HCT116 (cell line): ENCODE measurements around the gene CDK14. TPM values are rescaled to one million over a fixed set of nuclear protein-coding genes. Genes with fewer than 3 reads are reported as not detected.

Source experiments
- ATAC-seq: fragments of 200-7000 bp; cut with Tn5 transposase; 2 replicates; pipeline ENCODE4 v1.9.1; 2020; ENCODE audit warnings: mild to moderate bottlenecking, moderate library complexity
- BruUV-seq: library from RNA; stranded (reverse); fragments of 400-500 nt; replicated peaks from 2 replicates; lab custom pipeline; 2021; lab: Mats Ljungman, UMichigan
- CTCF ChIA-PET: fragments of 300-600 bp; sonication (Branson Sonifier 250); formaldehyde crosslinking; loops from one replicate; lab custom pipeline; 2021; ENCODE audit warnings: antibody characterized with exemption; lab: Charles Lee
- POLR2A ChIA-PET: fragments of 300-600, 350-600 bp; sonication (Branson Sonifier 250); formaldehyde crosslinking; loops from one replicate; lab custom pipeline; 2021; ENCODE audit warnings: antibody characterized with exemption; lab: Charles Lee
- RAD21 ChIA-PET, 2 experiments: fragments of 300-600 bp; sonication (Branson Sonifier 250); formaldehyde crosslinking; loops; one replicate each; lab custom pipeline; 2023; ENCODE audit warnings: low total read pairs in 2 of 2; ENCODE audit not compliant: uncharacterized antibody in 2 of 2, unreplicated experiment in 2 of 2, low non-redundant PET in 1 of 2; lab: Charles Lee
- DNase-seq: peaks from one replicate; pipeline ENCODE4 v3.0.0-alpha.2; 2010; ENCODE audit warnings: low read depth, low spot score
- H2AFZ ChIP-seq: fragments of 200-600 bp; shearing (Covaris generic), sonication (generic); 2 replicates; pipeline ENCODE4 v1.6.1; 2017; ENCODE audit warnings: low read depth, mixed run types, mixed read lengths, antibody characterized with exemption, low read length; ENCODE audit not compliant: poor library complexity, severe bottlenecking
- H3K27ac ChIP-seq: 2 replicates; pipeline ENCODE4 v1.5.1; 2012; ENCODE audit warnings: low read depth, low read length
- H3K27me3 ChIP-seq: fragments of 200-600 bp; sonication (generic); 2 replicates; pipeline ENCODE4 v1.6.1; 2016; ENCODE audit warnings: mixed run types, low read length, mixed read lengths; ENCODE audit not compliant: insufficient read depth
- H3K36me3 ChIP-seq, 2 experiments: fragments of 200-500 bp in 1 of 2; fragments of 200-600 bp in 1 of 2; sonication (Bioruptor generic) in 1 of 2; sonication (generic) in 1 of 2; 2 replicates each; pipeline versions ENCODE4 v1.5.1 to v1.6.1; 2014 to 2016; ENCODE audit warnings: low read length in 2 of 2, inconsistent platforms in 1 of 2, mixed read lengths in 1 of 2, mixed run types in 1 of 2; ENCODE audit not compliant: insufficient read depth in 2 of 2, control insufficient read depth in 1 of 2
- H3K4me1 ChIP-seq, 2 experiments: fragments of 200-600 bp in 1 of 2; sonication (generic) in 1 of 2; 2 replicates each; pipeline versions ENCODE4 v1.5.1 to v1.6.1; 2012 to 2017; ENCODE audit warnings: low read length in 2 of 2, inconsistent platforms in 1 of 2, mild to moderate bottlenecking in 1 of 2, mixed read lengths in 1 of 2, mixed run types in 1 of 2, moderate library complexity in 1 of 2; ENCODE audit not compliant: insufficient read depth in 2 of 2, control insufficient read depth in 1 of 2
- H3K4me2 ChIP-seq: fragments of 200-600 bp; sonication (generic); 2 replicates; pipeline ENCODE4 v1.6.1; 2017; ENCODE audit warnings: mixed run types, low read length, mixed read lengths
- H3K4me3 ChIP-seq, 2 experiments: fragments of 200-600 bp in 1 of 2; sonication (generic) in 1 of 2; replicated peaks in 1 of 2; 2 replicates each; pipeline ENCODE4 v1.5.1; 2011 to 2016; ENCODE audit warnings: low read length in 2 of 2, control low read depth in 1 of 2, low read depth in 1 of 2, mild to moderate bottlenecking in 1 of 2, mixed read lengths in 1 of 2, mixed run types in 1 of 2
- H3K79me2 ChIP-seq: fragments of 200-600 bp; sonication (generic); 2 replicates; pipeline ENCODE4 v1.6.1; 2017; ENCODE audit warnings: mild to moderate bottlenecking, mixed run types, low read length, moderate library complexity, mixed read lengths; ENCODE audit not compliant: insufficient read depth
- H3K9ac ChIP-seq: fragments of 200-600 bp; sonication (generic); 2 replicates; pipeline ENCODE4 v1.6.1; 2016; ENCODE audit warnings: low read length, mixed read lengths
- H3K9me2 ChIP-seq: fragments of 200-600 bp; sonication (generic), shearing (Covaris generic); 2 replicates; pipeline ENCODE4 v1.6.1; 2017; ENCODE audit warnings: mixed run types, mild to moderate bottlenecking, moderate library complexity; ENCODE audit not compliant: insufficient read depth
- H3K9me3 ChIP-seq, 2 experiments: fragments of 200-500 bp in 1 of 2; fragments of 200-600 bp in 1 of 2; sonication (Bioruptor generic) in 1 of 2; sonication (generic) in 1 of 2; 2 replicates each; pipeline ENCODE4 v1.6.1; 2014 to 2017; ENCODE audit warnings: low read length in 2 of 2, mixed read lengths in 2 of 2, inconsistent platforms in 1 of 2, low read depth in 1 of 2, mild to moderate bottlenecking in 1 of 2, mixed run types in 1 of 2, moderate library complexity in 1 of 2; ENCODE audit not compliant: control insufficient read depth in 1 of 2, insufficient read depth in 1 of 2
- H4K20me1 ChIP-seq: fragments of 200-600 bp; sonication (generic), shearing (Covaris generic); 2 replicates; pipeline ENCODE4 v1.6.1; 2017; ENCODE audit warnings: mixed run types, mild to moderate bottlenecking, moderate library complexity; ENCODE audit not compliant: insufficient read depth
- CBX3 ChIP-seq: IDR thresholded peaks from 2 replicates; pipeline ENCODE4 v1.6.1; 2012; ENCODE audit warnings: low read depth
- EGR1 ChIP-seq: IDR thresholded peaks from 2 replicates; pipeline ENCODE4 v1.6.1; 2012; ENCODE audit warnings: low read depth
- ELF1 ChIP-seq: IDR thresholded peaks from 2 replicates; pipeline ENCODE4 v1.6.1; 2012; ENCODE audit warnings: low read depth, borderline replicate concordance
- EZH2phosphoT487 ChIP-seq: fragments of 200-600 bp; IDR thresholded peaks from 2 replicates; pipeline ENCODE4 v1.6.1; 2018; ENCODE audit warnings: antibody characterized with exemption, borderline replicate concordance
- JUND ChIP-seq: IDR thresholded peaks from 2 replicates; pipeline ENCODE4 v1.6.1; 2012
- POLR2A ChIP-seq: IDR thresholded peaks from 2 replicates; pipeline ENCODE4 v1.7.0; 2011; ENCODE audit warnings: borderline replicate concordance; ENCODE audit not compliant: insufficient read depth, insufficient read length; ENCODE audit errors: extremely low read depth
- RAD21 ChIP-seq: IDR thresholded peaks from 2 replicates; pipeline ENCODE4 v1.6.1; 2012; ENCODE audit warnings: low read depth, mild to moderate bottlenecking
- SIN3A ChIP-seq: IDR thresholded peaks from 2 replicates; pipeline ENCODE4 v1.6.1; 2012; ENCODE audit warnings: low read depth
- SP1 ChIP-seq: IDR thresholded peaks from 2 replicates; pipeline ENCODE4 v1.6.1; 2012; ENCODE audit warnings: low read depth
- SRF ChIP-seq: IDR thresholded peaks from 2 replicates; pipeline ENCODE4 v1.6.1; 2012; ENCODE audit warnings: low read depth
- TCF7L2 ChIP-seq: IDR thresholded peaks from 2 replicates; pipeline ENCODE4 v1.7.0; 2011; ENCODE audit warnings: borderline replicate concordance, inconsistent platforms; ENCODE audit not compliant: insufficient read depth, insufficient read length; ENCODE audit errors: extremely low read depth
- YY1 ChIP-seq: IDR thresholded peaks from 2 replicates; pipeline ENCODE4 v1.6.1; 2011; ENCODE audit warnings: low read length, low read depth, moderate library complexity, mild to moderate bottlenecking; ENCODE audit not compliant: insufficient replicate concordance; ENCODE audit errors: extremely low read depth
- intact Hi-C: fragments of 100-400 bp; cut with micrococcal nuclease; formaldehyde crosslinking; loops from 2 replicates; pipeline ENCODE4 v1.10.0; 2022
- total RNA-seq: library from RNA; stranded (reverse); gene quantifications from one replicate; pipeline ENCODE4 v1.2.1, GENCODE V29; 2021; ENCODE audit not compliant: unreplicated experiment
- TF ChIP-seq, protein P1 (sequence below): IDR thresholded peaks from 2 replicates; pipeline ENCODE4 v1.6.1; 2012
- TF ChIP-seq, protein P2 (sequence below): IDR thresholded peaks from 2 replicates; pipeline ENCODE4 v1.6.1; 2011; ENCODE audit warnings: mild to moderate bottlenecking, low read length, moderate library complexity; ENCODE audit not compliant: insufficient replicate concordance; ENCODE audit errors: extremely low read depth

Gene CDK14
- total RNA-seq, 1 experiment from 2014 or later, result 10.2 TPM

DNA sequence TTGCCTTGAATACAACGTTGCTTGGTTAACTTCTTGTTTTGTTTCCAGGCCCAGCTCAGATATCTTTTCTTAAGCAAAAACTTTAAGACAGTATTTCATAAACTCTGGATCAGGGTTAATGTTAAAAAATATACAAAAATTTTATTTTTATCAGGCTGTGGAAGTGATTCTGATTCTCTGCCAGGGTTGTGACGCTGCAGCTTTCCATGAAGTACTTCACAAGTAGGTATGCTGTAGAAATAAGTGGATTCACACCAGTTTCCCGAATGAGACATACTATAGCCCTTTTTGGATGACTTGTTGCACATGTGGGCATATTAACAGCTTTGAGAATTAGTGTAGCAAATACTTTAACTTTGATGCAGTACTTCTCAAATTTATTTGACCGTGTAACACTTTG is 70.1 kb downstream of the CDK14 start (continued):
- TF ChIP-seq ELF1, result no peak
- TF ChIP-seq POLR2A, result no peak

DNA sequence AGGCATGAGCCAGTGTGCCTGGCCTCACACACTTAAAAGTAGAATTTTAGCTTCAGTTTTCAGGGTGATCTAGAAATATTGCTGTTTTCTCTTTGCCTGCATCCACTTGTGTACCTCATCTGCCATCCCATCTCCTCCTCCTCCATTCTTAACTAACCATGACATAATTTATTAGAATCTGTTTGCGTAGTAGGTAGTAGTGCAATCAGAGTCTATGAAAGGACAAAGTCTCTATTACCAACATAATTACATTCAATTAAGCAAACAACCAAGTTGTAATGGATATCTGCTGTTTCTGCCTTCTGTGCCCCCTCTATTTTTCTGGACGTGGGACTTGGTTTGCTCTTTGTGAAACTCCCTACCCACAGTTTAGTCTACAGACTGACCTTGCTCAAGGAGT is 72.9 kb downstream of the CDK14 start:
- Histone ChIP-seq H4K20me1 (no peaks in the 10 kb centered on the region), H3K27me3 (0 out of 2 replicates have a peak, but pooled peaks cover 5% of the 10 kb centered on the region), H3K9me3 (no peaks in the 10 kb centered on the region), H3K4me3 (no peak overlapping the region), H3K9me2 (no peaks in the 10 kb centered on the region), H2AFZ (no peak overlapping the region), H3K4me1 (no peaks in the 10 kb centered on the region), H3K79me2 (no peaks in the 10 kb centered on the region), H3K9ac (no peak overlapping the region), H3K27ac (no peak overlapping the region), H3K36me3 (no peaks in the 10 kb centered on the region), H3K4me2 (no peak overlapping the region)
- TF ChIP-seq SIN3A, result no peak
- TF ChIP-seq EGR1, result no peak
- TF ChIP-seq YY1, result no peak
- TF ChIP-seq RAD21, result no peak
- DNase-seq, result no peak
- ChIA-PET CTCF (no interaction called here), POLR2A (no interaction called here), RAD21 (no interaction called here)
- intact Hi-C loops, result no loop called here
- no peak for ATAC-seq
- no TSS peak for BruUV-seq

DNA sequence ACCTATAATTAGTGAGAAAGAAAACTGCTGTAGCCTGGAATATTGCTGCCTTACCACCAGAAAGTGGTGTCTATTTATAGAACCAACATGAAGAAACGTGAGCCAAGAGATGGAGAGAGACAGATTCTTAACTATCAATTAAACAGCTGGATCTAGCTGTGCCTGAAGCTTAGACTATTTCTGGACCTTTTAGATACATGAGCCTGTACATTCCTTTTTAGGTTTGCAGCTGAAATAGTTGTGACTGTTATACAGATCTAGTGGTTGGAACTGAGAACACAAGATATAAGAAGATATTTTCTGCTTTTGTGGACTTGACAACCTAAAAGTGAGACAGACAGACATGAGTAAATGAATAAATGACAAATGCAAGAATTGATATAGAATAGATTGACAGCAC is 73.4 kb downstream of the CDK14 start:
- Histone ChIP-seq H3K4me3 (no peak overlapping the region), H3K9me3 (no peaks in the 10 kb centered on the region), H3K9me2 (no peaks in the 10 kb centered on the region), H3K79me2 (no peaks in the 10 kb centered on the region), H4K20me1 (no peaks in the 10 kb centered on the region), H2AFZ (no peak overlapping the region), H3K4me2 (no peak overlapping the region), H3K27me3 (0 out of 2 replicates have a peak, but pooled peaks cover 5% of the 10 kb centered on the region), H3K9ac (no peak overlapping the region), H3K36me3 (no peaks in the 10 kb centered on the region), H3K4me1 (no peaks in the 10 kb centered on the region), H3K27ac (no peak overlapping the region)
- intact Hi-C loops, result no loop called here
- ChIA-PET POLR2A (no interaction called here), RAD21 (no interaction called here), CTCF (no interaction called here)
- no peak for ATAC-seq
- TF ChIP-seq RAD21 (no peak), CBX3 (no peak), SRF (no peak), EGR1 (no peak), TCF7L2 (no peak), POLR2A (no peak), SP1 (no peak), JUND (no peak), EZH2phosphoT487 (no peak)
- TF ChIP-seq, protein P1, sequence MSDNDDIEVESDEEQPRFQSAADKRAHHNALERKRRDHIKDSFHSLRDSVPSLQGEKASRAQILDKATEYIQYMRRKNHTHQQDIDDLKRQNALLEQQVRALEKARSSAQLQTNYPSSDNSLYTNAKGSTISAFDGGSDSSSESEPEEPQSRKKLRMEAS, result no peak
- TF ChIP-seq, protein P2, sequence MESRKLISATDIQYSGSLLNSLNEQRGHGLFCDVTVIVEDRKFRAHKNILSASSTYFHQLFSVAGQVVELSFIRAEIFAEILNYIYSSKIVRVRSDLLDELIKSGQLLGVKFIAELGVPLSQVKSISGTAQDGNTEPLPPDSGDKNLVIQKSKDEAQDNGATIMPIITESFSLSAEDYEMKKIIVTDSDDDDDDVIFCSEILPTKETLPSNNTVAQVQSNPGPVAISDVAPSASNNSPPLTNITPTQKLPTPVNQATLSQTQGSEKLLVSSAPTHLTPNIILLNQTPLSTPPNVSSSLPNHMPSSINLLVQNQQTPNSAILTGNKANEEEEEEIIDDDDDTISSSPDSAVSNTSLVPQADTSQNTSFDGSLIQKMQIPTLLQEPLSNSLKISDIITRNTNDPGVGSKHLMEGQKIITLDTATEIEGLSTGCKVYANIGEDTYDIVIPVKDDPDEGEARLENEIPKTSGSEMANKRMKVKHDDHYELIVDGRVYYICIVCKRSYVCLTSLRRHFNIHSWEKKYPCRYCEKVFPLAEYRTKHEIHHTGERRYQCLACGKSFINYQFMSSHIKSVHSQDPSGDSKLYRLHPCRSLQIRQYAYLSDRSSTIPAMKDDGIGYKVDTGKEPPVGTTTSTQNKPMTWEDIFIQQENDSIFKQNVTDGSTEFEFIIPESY, result no peak
- BruUV-seq, result no TSS peak
- DNase-seq, result no peak
